ENCODE results near the gene SMIM31.

- no peak for TF ChIP-seq CTCF (IDR thresholded peaks at IDR 0.05)
- TF ChIP-seq EZH2 (IDR thresholded peaks at IDR 0.05; ENCODE audit: borderline replicate concordance, insufficient read depth, low read depth, low read length, poor library complexity, severe bottlenecking): no peak
Measured at GRCh38 chr4:164821711-164822110, 67.8 kb downstream of the SMIM31 start.

All from B cell (primary cell).